ENCODE results near the gene GIPC2.
"Not testable (repeated sequence)": the region's sequence is repeated elsewhere in the genome, so short reads cannot be mapped to it uniquely, and the experiment has no call there.

Gene GIPC2, protein sequence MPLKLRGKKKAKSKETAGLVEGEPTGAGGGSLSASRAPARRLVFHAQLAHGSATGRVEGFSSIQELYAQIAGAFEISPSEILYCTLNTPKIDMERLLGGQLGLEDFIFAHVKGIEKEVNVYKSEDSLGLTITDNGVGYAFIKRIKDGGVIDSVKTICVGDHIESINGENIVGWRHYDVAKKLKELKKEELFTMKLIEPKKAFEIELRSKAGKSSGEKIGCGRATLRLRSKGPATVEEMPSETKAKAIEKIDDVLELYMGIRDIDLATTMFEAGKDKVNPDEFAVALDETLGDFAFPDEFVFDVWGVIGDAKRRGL

GRCh38 chr1:78045926-78046778 is at the start of gene GIPC2:
TSS of gene GIPC2 (plus strand) at chr1:78045966. CDS start at chr1:78046095, 129 bp downstream.
- DNase-seq (ENCODE audit: low spot score), result no peak

DNA sequence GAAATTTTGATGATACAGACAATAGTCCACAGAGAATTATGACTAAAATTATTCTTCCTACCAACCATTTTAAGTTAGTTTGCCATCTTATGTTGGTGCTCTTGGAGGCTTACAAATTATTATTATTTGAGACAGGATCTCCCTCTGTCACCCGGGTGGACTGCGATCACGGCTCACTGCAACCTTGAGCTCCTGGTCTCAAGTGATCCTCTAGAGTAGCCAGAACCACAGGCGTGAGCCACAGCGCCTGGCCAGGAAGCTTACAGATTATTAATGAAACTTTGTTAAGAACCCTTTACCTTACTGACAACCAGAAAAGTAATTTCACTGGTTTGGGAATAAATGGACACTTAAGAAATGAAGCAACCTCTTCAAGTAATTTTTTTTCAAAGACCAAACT is 49.0 kb upstream of the GIPC2 start:
- DNase-seq (ENCODE audit: low spot score), result no peak

DNA sequence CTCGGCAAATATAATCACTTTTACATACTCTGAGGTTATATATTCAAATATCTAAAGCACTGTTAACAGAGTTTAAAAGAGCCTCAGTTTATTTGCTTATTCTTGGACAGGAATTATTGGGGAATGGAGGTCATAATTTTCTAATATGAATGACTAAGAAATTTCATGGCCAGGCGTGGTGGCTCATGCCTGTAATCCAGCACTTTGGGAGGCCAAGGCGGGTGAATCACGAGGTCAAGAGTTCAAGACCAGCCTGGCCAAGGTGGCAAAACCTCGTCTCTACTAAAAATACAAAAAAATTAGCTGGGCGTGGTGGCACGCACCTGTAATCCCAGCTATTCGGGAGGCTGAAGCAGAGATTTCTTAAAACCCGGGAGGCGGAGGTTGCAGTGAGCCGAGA is 45.2 kb upstream of the GIPC2 start:
- DNase-seq (ENCODE audit: low spot score), result not testable (repeated sequence)

DNA sequence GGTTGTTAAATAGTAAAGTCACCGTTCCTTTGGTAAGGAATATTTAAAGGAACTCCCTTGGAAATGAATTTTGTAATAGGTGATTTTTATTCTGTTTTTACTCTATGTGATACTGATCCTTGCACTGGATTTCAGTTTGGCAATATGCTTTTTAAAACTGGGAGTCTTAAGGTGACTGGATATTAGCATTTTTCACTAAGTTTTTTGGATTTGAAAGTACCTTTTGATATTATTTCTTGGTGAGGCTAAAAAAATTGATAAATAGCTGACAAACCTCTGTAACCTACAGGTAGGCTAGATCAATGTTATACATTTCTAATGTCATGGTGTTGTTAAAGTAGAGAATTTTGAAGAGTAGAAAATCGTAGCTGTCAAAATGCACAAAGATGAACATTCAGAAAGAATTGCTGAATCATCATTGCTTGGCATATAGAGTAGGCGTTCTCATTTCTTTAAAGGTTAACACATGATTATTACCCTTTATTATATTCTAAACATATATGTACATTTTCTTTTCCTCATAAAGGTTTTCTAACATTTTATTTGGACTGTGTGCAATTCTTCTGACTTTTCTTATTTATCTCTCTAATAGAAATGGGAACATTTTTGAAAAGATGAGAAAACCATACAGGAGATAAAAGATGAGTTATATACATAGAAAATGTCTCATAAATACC is 42.6 kb upstream of the GIPC2 start:
- DNase-seq (ENCODE audit: low spot score), result peak; percentile 75

GRCh38 chr1:78003882-78004718 is 41.7 kb upstream of the GIPC2 start:
- no peak for DNase-seq (ENCODE audit: low spot score)

GRCh38 chr1:78004719-78005447 is 40.9 kb upstream of the GIPC2 start, which contains the start of gene DNAJB4:
TSS of gene DNAJB4 (plus strand) at chr1:78004939. CDS start at chr1:78005111, 172 bp downstream.
- DNase-seq (ENCODE audit: low spot score), result peak; percentile 100

DNA sequence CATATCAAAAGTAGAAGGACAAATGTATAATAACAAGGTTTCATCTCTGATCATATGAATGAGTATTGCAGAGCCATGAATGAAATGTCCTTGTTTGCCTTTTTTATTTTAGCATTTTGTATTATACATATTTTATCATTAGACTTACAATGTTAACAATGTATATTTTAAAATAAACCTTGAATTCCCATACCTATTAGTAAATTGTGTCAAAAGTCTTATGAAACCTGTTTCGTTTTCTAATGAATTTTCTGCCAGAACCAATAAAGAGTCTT is 40.4 kb upstream of the GIPC2 start:
- peak; percentile 71 for DNase-seq (ENCODE audit: low spot score)

DNA sequence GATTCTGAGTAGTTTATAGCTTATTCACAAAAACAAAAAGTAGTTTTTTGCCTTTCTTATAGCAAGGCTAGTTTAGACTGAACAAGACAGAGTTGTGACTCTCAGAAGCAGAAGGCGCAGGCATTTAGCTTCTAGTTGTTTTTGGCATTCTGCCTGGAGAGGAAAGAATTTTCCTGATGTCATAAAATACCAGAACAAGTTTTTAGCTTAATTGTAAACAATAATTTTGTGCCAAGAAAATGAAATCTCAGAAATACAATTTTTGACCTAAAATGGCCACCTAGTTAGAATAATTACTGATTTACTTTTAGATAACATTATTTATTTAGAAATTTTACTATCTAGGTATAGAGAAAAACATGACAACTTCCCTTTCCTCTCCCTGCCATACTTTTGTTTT is 40.0 kb upstream of the GIPC2 start:
- peak; percentile 84 for DNase-seq (ENCODE audit: low spot score)

- peak; percentile 34 for DNase-seq (ENCODE audit: low spot score)
Measured at GRCh38 chr1:78006521-78006920, 39.2 kb upstream of the GIPC2 start.

DNA sequence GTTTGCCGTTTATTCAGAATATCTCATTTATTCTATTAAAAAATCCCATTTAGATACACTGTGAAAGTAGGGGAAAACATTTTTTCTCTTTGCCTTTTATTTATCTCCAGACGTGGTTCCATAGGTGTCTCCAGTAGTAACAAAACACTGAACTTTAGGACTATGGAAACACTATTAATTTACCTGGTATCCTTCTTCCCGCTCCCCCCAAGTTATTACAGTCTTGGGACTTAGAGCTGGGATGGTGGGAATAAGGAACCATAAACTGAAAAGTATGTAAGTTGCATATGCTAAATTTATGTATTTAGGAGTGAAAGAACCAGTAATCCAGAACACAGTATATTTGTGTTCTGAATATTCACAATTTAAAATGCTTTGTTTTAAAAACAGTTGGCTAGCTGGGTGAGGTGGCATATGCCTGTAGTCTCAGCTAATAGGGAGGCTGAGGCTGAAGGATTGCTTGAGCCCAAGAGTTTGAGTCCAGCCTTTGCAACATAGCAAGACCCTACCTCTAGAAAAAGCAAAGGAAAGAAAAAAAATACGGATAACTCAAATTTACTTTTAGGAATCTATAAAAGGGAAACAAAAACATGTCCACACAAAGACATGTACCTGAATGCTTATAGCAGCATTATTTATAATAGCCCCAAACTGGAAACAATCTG is 38.0 kb upstream of the GIPC2 start:
- DNase-seq (ENCODE audit: low spot score), result no peak

DNA sequence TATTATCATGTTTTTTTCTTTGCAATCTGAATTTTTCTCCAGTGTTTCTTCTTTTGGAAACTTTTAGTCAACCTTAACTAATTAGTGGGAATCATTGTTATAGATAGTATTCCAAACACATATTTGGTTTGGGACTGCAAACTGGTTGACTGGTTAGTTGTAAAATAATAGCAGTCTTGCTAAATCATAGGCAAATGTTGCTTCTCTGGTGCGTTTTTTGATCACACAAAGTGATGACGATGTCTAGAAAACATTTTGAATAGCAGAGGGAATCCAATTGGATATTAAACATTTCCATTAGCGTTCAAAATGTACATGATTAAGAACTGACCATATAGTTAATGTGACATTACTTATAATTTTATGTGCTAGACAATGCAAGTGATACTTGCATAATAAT is 36.5 kb upstream of the GIPC2 start:
- no peak for DNase-seq (ENCODE audit: low spot score)

GRCh38 chr1:78009836-78010235 is 35.9 kb upstream of the GIPC2 start:
- DNase-seq (ENCODE audit: low spot score), result no peak

DNA sequence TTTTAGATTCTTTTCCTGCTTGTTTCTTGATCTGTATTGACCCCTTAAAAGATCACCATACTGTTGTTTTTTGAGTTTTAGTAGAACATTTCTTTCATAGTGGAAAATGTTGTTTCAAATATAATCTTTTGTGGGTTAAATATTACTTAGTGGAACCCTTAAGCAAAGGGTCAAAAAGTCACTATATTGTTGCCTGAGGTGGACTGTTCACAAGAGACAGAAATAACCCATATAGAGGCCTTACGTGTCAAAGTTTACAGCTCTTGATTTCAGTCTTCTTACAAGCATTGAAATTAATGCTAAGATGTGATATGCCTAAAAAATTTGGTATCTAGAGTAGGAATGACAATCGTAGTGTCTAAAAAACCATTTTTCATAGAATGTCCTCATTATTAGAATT is 34.7 kb upstream of the GIPC2 start:
- no peak for DNase-seq (ENCODE audit: low spot score)

- DNase-seq (ENCODE audit: low spot score), result no peak
Measured at GRCh38 chr1:78015148-78015547, 30.6 kb upstream of the GIPC2 start.

DNA sequence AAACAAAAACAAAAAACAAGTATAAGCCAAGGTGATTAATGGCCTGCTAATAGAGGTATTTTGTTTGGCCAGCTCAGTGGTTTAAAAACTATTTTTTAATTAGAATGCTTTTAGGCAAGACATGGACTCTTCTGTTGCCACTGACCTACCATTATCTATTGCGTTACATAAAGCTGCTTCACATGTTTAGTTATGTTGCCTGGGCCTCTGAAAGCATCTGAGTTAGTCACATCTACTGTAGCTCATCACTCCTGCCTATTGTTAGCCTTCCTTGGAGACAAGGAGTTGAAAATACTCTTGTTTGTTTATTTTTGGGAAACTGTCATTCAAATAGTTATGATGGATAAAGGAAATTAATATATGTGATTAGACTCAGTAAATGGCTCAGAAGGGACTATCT is 26.7 kb upstream of the GIPC2 start:
- DNase-seq (ENCODE audit: low spot score), result no peak

DNA sequence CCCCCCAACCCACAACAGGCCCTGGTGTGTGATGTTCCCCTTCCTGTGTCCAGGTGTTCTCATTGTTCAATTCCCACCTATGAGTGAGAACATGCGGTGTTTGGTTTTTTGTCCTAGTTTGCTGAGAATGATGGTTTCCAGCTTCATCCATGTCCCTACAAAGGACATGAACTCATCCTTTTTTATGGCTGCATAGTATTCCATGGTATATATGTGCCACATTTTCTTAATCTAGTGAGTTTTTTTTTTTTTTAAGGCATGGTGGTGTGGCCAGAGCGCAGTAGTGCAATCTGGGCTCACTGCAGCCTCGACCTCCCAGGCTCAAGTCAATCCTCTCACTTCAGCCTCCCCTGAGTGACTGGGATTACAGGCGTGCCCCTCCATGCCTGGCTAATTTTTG is 24.6 kb upstream of the GIPC2 start:
- not testable (repeated sequence) for DNase-seq (ENCODE audit: low spot score)

- no peak for DNase-seq (ENCODE audit: low spot score)
Measured at GRCh38 chr1:78029793-78030192, 16.0 kb upstream of the GIPC2 start.

- no peak for DNase-seq (ENCODE audit: low spot score)
Measured at GRCh38 chr1:78032996-78033796, 12.6 kb upstream of the GIPC2 start.

DNA sequence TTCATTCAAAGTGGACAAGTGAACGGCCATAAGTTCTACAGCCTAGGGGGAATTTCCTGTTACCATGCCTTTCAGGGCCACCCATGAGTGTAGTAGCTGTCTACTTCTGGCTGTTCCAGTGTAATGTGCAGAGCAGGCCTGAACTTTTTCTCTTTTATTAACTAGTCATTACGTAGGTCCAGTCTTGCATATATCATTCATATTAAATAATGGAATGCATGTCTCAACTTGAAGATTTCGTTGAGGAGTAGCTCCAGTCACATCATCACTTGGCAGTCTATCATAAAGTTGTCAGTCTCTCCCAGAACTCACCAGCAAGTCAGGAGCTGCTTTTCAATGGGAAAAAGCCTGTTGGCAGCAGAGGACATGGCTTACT is 12.0 kb upstream of the GIPC2 start:
- no peak for DNase-seq (ENCODE audit: low spot score)

DNA sequence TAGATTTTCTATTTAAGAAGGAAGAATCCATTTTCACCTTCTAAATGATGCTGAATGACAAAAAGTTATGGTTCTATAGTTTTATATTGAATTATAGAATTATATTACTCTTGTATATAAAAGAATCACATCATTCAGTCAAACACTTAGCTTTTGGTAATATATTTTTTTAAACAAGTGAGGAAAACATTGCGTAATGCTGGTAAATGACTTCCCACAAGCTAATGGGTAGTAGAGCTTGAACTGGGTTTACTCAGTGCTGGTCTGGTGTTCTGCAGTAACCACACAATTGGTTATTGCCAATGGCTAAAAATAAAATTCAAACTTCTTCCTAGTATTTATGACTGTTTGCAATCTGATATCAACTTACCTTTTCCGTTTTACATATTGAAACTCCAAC is 10.6 kb upstream of the GIPC2 start:
- DNase-seq (ENCODE audit: low spot score), result no peak
